Endodermal cell (in vitro differentiated cells): ENCODE results near the gene PRKCE. TPM values are rescaled to one million over a fixed set of nuclear protein-coding genes. Genes with fewer than 3 reads are reported as not detected.
A peak's percentile ranks its signal among the peaks of the same experiment; 100 is the strongest.

Experiments
- DNase-seq: peaks from one replicate; pipeline ENCODE4 v3.0.0-alpha.2; 2017
- H3K27ac ChIP-seq: 2 replicates; pipeline ENCODE4 v1.5.1; 2013; ENCODE audit warnings: mild to moderate bottlenecking, low read depth, low read length, moderate library complexity
- H3K27me3 ChIP-seq: 2 replicates; pipeline ENCODE4 v1.6.1; 2013; ENCODE audit warnings: mild to moderate bottlenecking, low read length, moderate library complexity; ENCODE audit not compliant: insufficient read depth, control insufficient read depth, poor library complexity, severe bottlenecking
- H3K36me3 ChIP-seq: 2 replicates; pipeline ENCODE4 v1.7.0; 2013; ENCODE audit warnings: mild to moderate bottlenecking, low read length, moderate library complexity; ENCODE audit not compliant: control insufficient read depth, insufficient read depth
- H3K4me1 ChIP-seq: one replicate; pipeline ENCODE4 v1.7.0; 2013; ENCODE audit warnings: low read length; ENCODE audit not compliant: control insufficient read depth, insufficient read depth
- H3K4me3 ChIP-seq: 2 replicates; pipeline ENCODE4 v1.5.1; 2013; ENCODE audit warnings: mild to moderate bottlenecking, low read length, moderate library complexity
- H3K9ac ChIP-seq: 2 replicates; pipeline ENCODE4 v1.6.1; 2013; ENCODE audit warnings: mild to moderate bottlenecking, low read length, moderate library complexity; ENCODE audit not compliant: poor library complexity, severe bottlenecking; ENCODE audit errors: extremely low read depth
- H3K9me3 ChIP-seq: 2 replicates; pipeline ENCODE4 v1.6.1; 2013; ENCODE audit warnings: mild to moderate bottlenecking, low read length, moderate library complexity; ENCODE audit not compliant: control insufficient read depth
- H3K27ac Mint-ChIP-seq: 2 replicates; pipeline ENCODE4 v1.8.0; 2020; ENCODE audit warnings: mixed read lengths
- H3K27me3 Mint-ChIP-seq: 2 replicates; pipeline ENCODE4 v1.8.0; 2021; ENCODE audit warnings: mild to moderate bottlenecking, mixed read lengths; ENCODE audit not compliant: insufficient read depth
- H3K36me3 Mint-ChIP-seq: 2 replicates; pipeline ENCODE4 v1.8.0; 2020; ENCODE audit warnings: low read depth, mixed read lengths
- H3K4me1 Mint-ChIP-seq: 2 replicates; pipeline ENCODE4 v1.8.0; 2020; ENCODE audit warnings: mixed read lengths
- H3K4me3 Mint-ChIP-seq: 2 replicates; pipeline ENCODE4 v1.8.0; 2020; ENCODE audit warnings: mild to moderate bottlenecking, moderate library complexity, mixed read lengths
- H3K9me3 Mint-ChIP-seq: 2 replicates; pipeline ENCODE4 v1.8.0; 2020; ENCODE audit warnings: mild to moderate bottlenecking, mixed read lengths
- WGBS, 2 experiments: methylation state at CpG; one replicate each; pipeline versions ENCODE4 v1.1.5 to v1.1.7; 2013; ENCODE audit warnings: missing lambda C conversion rate in 2 of 2, mixed read lengths in 1 of 2; ENCODE audit not compliant: insufficient coverage in 1 of 2, insufficient read length in 1 of 2; 5-methylcytosine and 5-hydroxymethylcytosine counted together
- total RNA-seq, 2 donors: library from RNA; stranded (reverse); fragmentation: NEBNext Ultra II Directional in 1 of 2; extraction: Animal tissue kit (Norgen Biotek cat#: 25700) in 1 of 2; gene quantifications; 2 replicates in 1 of 2; 3 replicates in 1 of 2; pipeline ENCODE4 v1.2.1, GENCODE V29; 2021
- TF ChIP-seq, protein P1 (sequence below): fragments of 200-600 bp; sonication (generic); conservative IDR thresholded peaks from 2 replicates; pipeline ENCODE4 v1.5.0; 2021; ENCODE audit warnings: antibody characterized with exemption, mild to moderate bottlenecking

The PRKCE gene
- total RNA-seq, 2 donors from 2014 or later: 1.4 to 1.7 TPM

- H3K4me1 ChIP-seq: no peaks in the 10 kb centered on the region
These were observed 547.5 kb downstream of the PRKCE start for GRCh38 chr2:46198966-46199365.

DNA sequence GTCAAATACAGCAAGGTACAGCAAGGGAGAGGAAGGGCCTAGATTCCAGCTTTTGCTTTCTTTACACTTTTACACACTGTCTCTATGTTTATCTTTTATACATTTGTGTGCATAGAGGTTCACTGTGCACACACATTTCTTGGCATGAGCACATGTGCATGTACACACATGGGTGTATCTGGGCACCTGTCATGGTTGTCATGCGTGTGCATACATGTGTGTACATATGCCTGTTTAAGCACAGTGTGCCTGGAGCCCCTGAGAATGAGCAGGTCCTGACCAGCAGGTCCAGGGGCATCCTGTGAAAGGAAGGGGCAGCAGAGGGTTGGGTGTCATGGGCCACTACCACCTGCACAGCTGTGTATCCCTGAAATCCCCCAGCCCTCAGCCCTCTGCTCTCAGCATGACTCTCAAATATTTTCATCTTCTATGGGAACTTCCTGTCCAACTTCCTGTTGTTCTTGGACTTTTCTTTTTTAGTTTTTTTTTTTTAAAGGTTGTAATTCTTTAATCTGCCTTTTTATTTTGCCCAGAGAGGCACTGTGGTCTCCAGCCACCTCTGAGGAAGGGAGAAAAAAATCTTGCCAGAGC, 548.7 kb downstream of the PRKCE start:
- Histone ChIP-seq H3K27me3 (no peaks in the 10 kb centered on the region), H3K4me1 (no peaks in the 10 kb centered on the region), H3K27ac (no peak overlapping the region), H3K36me3 (no peaks in the 10 kb centered on the region), H3K9me3 (no peaks in the 10 kb centered on the region), H3K9ac (no peak overlapping the region), H3K4me3 (no peak overlapping the region)
- Mint-ChIP-seq H3K4me3 (no peak overlapping the region), H3K27ac (no peak overlapping the region), H3K4me1 (no peaks in the 10 kb centered on the region), H3K36me3 (no peaks in the 10 kb centered on the region), H3K27me3 (peaks cover 10% of the 10 kb centered on the region), H3K9me3 (peaks cover 10% of the 10 kb centered on the region)
- DNase-seq: no peak
- WGBS, 2 experiments: 52 to 62% methylated on average over 1 of the region's 1 CpG
- TF ChIP-seq, protein P1, sequence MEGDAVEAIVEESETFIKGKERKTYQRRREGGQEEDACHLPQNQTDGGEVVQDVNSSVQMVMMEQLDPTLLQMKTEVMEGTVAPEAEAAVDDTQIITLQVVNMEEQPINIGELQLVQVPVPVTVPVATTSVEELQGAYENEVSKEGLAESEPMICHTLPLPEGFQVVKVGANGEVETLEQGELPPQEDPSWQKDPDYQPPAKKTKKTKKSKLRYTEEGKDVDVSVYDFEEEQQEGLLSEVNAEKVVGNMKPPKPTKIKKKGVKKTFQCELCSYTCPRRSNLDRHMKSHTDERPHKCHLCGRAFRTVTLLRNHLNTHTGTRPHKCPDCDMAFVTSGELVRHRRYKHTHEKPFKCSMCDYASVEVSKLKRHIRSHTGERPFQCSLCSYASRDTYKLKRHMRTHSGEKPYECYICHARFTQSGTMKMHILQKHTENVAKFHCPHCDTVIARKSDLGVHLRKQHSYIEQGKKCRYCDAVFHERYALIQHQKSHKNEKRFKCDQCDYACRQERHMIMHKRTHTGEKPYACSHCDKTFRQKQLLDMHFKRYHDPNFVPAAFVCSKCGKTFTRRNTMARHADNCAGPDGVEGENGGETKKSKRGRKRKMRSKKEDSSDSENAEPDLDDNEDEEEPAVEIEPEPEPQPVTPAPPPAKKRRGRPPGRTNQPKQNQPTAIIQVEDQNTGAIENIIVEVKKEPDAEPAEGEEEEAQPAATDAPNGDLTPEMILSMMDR: no peak

More at GRCh38 chr2:46198966-46199365, 547.5 kb downstream of the PRKCE start:
- Mint-ChIP-seq H3K27ac (no peak overlapping the region), H3K9me3 (peaks cover 8% of the 10 kb centered on the region), H3K27me3 (peaks cover 10% of the 10 kb centered on the region), H3K4me3 (no peak overlapping the region), H3K36me3 (no peaks in the 10 kb centered on the region), H3K4me1 (no peaks in the 10 kb centered on the region)
- no peak overlapping the region for H3K4me3 ChIP-seq
- no peaks in the 10 kb centered on the region for H3K27me3 ChIP-seq
- TF ChIP-seq, protein P1: no peak
- no peaks in the 10 kb centered on the region for H3K36me3 ChIP-seq
- 90% methylated on average over 5 to 6 of the region's 6 CpGs for WGBS, 2 experiments
- no peak for DNase-seq
- H3K9me3 ChIP-seq: no peaks in the 10 kb centered on the region
- no peak overlapping the region for H3K27ac ChIP-seq
- H3K9ac ChIP-seq: no peak overlapping the region

DNA sequence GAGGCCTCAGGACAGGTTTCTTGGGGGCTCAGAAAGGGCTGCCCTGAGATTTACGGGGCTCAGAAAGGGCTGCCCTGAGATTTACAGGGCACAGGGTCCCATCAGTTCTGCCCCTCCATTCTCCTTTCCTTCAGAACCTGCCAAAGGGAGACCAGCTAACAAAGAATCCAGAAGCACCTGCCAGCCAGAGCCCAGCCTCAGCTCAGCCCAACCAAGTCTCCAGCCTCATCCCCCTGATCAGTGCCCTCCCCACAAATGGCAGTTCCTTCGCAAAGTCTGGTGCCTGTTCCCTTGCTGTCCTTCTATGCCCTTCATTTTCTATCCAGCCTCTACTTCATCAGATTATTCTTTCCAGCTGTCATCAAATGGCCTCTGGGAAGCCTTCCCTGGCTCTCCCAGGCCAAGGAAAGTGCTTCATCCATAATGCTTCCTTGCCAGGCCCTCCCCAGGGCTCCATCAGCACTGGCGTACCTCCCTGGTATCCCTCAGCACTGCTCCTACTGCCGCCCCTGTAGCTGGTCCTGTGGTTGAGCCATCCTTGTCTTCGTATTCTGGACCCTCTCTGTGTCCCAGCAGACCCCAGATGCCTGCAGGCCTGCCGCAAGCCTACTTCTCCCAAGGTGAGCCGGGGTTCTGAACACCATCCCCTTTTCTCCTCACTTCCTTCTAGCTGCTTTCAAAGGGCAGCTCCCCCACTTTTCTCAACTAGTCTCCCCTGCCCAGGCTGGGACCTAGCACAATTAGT, 549.6 kb downstream of the PRKCE start:
- 74 to 93% methylated on average over 3 to 7 of the region's 7 CpGs for WGBS, 2 experiments
- H3K4me1 Mint-ChIP-seq: no peaks in the 10 kb centered on the region
- H3K27me3 ChIP-seq: no peaks in the 10 kb centered on the region
- no peak overlapping the region for H3K27ac Mint-ChIP-seq
- H3K36me3 ChIP-seq: no peaks in the 10 kb centered on the region
- no peaks in the 10 kb centered on the region for H3K4me1 ChIP-seq
- no peaks in the 10 kb centered on the region for H3K36me3 Mint-ChIP-seq
- TF ChIP-seq, protein P1: no peak
- H3K4me3 Mint-ChIP-seq: no peak overlapping the region
- peaks cover 10% of the 10 kb centered on the region for H3K27me3 Mint-ChIP-seq
- H3K9me3 Mint-ChIP-seq: peaks cover 10% of the 10 kb centered on the region
- H3K27ac ChIP-seq: no peak overlapping the region
- H3K9ac ChIP-seq: no peak overlapping the region
- DNase-seq: peak; percentile 31
- H3K9me3 ChIP-seq: no peaks in the 10 kb centered on the region
- H3K4me3 ChIP-seq: no peak overlapping the region
